Measurements from ENCODE around the gene KLRD1.

DNA sequence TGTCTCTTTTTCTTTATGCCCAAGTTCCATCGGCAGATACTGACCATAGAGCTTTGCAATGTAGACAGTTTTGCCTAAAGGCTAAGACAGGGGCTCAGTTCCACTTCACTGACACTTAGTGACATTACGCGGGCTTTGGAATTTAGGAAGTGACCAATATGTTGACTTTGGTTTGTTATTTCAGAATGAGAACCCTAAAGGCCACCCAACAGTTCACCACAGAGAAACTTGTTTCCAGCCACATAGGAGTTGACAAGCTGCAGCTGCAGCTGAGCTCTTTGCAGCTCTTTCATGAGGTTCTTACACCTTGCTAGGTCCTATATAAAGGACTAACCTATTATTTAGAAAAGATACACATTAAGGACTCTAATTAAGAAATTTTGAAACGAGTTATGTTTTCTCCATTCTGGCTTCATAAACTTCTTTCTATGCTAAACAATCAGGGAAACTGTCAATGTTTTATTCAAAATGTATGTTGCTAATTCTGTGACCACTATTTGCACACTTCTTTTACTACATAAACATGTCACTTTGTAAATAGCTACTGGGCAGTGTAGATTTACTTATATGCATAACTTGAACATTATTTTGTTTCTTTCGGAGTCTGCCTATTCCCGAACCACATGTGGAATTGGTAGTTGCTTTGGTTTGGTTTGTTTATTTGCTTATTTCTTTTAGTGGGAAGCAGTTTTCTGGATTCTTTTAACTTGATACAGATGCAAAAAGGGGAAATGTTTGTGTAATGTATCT lies 18.5 kb upstream of the KLRD1 start:
- TF ChIP-seq POLR2AphosphoS5 (IDR thresholded peaks at IDR 0.05) (no peak), EP300 (IDR thresholded peaks at IDR 0.05; ENCODE audit: low read depth) (no peak)
- TF ChIP-seq, protein P1, sequence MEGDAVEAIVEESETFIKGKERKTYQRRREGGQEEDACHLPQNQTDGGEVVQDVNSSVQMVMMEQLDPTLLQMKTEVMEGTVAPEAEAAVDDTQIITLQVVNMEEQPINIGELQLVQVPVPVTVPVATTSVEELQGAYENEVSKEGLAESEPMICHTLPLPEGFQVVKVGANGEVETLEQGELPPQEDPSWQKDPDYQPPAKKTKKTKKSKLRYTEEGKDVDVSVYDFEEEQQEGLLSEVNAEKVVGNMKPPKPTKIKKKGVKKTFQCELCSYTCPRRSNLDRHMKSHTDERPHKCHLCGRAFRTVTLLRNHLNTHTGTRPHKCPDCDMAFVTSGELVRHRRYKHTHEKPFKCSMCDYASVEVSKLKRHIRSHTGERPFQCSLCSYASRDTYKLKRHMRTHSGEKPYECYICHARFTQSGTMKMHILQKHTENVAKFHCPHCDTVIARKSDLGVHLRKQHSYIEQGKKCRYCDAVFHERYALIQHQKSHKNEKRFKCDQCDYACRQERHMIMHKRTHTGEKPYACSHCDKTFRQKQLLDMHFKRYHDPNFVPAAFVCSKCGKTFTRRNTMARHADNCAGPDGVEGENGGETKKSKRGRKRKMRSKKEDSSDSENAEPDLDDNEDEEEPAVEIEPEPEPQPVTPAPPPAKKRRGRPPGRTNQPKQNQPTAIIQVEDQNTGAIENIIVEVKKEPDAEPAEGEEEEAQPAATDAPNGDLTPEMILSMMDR (IDR thresholded peaks at IDR 0.05) = no peak

Data from transverse colon (tissue), 4 donors.